Medulla oblongata (tissue), 1 donor: ENCODE data around the gene ZNF446.
"Not testable (repeated sequence)": the region's sequence is repeated elsewhere in the genome, so short reads cannot be mapped to it uniquely, and the experiment has no call there.

Source experiments
- DNase-seq: peaks from one replicate; pipeline ENCODE4 v3.0.0-alpha.2; 2015; ENCODE audit errors: extremely low spot score

Gene ZNF446

GRCh38 chr19:58475714-58476497, at the start of gene ZNF446:
TSS of gene ZNF446 (plus strand) at chr19:58476352. CDS start at chr19:58477219, 867 bp downstream.
- peak; percentile 98 for DNase-seq

GRCh38 chr19:58428617-58429016, 47.5 kb upstream of the ZNF446 start:
- no peak for DNase-seq

DNA sequence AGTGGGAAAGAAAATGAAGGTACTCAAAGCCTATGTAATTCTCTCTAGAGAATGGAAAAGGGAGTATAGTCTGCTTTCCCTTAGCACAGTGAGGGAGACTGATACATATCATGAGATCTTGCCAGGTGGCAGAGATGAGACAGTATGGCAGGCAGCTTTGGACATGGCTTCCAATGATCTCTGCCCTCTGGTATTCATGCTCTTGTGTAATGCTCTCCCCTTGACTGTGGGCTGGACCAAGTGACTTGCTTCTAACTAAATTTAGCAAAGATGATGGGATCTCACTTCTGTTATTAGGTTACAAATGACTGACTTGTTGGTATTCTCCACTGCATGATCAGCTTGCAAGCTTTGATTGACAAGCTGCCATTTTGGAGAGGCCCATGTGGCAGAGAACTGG, 46.4 kb upstream of the ZNF446 start:
- no peak for DNase-seq

DNA sequence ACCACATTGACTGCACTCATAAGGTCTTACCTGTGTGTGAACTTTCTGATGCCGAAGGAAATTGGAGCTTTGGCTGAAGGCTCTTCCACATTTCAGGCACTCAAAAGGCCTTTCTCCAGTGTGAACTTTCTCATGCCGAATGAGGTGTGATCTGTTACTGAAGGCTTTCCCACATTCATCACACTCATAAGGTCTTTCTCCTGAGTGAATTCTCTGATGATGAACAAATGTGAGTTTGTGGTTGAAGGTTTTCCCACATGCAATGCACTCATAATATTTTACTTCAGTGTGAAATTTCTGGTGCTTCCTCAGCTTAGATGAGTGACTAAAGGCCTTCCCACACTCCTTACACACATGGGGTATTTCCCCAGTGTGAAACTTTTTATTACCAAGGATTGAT, 41.9 kb upstream of the ZNF446 start:
- no peak for DNase-seq

GRCh38 chr19:58439576-58440554, 36.3 kb upstream of the ZNF446 start, which contains the start of gene ZNF132:
TSS of gene ZNF132 (minus strand) at chr19:58440153. CDS start at chr19:58439821, 332 bp downstream.
- DNase-seq = peak; percentile 100

DNA sequence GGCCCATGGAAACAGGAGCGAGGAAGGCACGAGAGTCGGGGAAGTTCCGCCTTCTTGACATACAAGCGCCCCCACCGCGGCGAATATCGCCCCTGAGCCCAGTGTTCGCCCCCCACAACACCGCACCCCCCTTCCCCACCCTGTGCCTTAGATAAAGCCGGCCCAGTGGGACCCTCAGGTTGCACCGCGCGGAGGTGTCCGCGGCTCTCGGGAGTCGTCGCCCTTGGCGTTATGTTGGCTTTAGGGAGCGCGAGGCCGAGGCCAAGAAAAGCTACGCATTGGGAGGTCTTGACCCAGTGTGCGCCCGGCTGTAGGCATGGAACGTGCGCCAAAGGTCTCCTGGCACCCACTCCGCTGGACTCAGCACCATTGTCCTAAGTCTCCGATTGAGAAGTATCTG, 35.6 kb upstream of the ZNF446 start:
- no peak for DNase-seq

DNA sequence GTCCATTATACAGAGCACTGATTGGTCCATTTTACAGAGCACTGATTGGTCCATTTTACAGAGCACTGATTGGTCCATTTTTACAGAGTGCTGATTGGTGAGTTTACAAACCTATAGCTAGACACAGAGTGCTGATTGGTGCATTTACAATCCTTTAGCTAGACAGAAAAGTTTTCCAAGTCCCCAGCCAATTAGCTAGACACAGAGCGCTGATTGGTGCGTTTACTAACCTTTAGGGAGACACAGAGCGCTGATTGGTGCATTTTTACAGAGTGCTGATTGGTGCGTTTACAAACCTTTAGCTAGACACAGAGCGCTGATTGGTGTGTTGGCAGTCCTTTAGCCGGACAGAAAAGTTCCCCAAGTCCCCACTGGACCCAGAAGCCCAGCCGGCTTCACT, 33.2 kb upstream of the ZNF446 start:
- not testable (repeated sequence) for DNase-seq

GRCh38 chr19:58448860-58449259, 27.3 kb upstream of the ZNF446 start:
- not testable (repeated sequence) for DNase-seq

DNA sequence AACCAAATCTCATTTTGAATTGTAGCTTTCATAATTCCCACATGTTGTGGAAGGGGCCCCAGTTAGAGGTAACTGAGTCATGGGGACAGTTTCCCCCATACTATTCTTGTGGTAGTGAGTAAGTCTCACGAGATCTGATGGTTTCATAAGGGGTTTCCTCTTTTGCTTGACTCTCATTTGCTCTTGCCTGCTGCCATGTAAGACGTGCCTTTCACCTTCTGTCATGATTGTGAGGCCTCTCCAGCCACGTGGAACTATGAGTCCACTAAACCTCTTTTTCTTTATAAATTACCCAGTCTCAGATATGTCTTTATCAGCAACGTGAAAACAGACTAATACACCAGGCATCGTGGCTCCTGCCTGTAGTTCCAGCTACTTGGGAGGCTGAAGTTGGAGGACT, 26.2 kb upstream of the ZNF446 start:
- DNase-seq = not testable (repeated sequence)

DNA sequence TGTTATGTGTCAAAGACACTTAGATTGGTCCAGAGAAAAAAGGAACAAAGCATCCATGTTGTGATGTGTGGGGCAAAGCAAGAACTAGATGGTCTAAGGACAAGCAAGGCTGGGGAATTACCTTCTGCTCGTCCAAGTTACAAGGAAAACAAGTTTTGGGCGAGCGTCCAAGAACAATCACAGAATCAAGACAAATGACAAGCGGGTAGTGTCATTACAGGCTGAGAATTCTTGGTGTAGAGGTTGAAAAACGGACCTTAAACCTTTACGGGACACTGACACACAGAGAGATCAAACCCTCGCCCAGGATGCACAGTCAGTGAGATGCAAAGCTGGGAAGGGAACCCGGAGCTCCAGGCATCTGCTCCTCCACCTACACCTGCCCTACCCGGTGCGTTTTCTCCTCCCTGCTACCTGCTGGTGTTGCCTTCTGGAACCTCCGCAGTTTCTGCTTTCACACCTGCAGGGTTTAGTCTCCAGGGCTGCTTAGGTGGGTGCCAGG, 25.2 kb upstream of the ZNF446 start:
- DNase-seq = peak; percentile 17

DNA sequence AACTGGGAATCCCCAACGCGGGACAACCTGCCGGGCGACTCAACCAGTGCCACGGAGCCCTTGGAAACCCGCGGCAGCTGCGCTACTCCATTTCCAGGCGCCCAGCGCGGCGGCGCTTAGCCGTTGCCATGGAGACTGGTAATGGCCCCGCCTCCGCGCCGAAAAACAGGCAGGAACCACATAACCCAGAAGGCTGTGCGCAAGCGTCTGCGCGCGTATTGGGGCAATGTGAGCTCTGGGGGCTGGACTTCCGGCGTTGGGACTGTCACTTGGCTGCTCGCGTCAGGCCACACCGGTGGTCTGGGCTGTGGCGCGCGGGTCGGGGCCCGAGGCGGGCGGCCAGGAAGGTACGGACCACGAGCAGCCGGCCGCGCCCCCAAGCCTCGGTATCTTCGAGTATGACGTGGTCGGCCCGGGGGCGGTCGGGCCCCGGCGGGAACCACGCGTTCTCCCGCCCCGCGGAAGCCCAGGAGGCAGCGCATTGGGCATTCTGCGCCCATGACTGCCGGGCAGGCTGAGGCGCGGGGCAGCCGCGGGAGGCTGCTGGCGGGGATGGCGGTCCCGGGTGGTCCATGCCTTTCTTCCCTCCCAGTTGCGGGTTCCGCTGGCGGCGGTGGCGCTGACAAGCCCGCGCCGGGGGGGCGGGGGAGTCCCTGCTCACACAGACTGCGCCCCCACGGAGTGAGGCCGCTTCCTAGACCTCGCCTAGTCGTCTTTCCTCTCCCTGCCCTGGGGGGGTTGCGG, 24.6 kb upstream of the ZNF446 start, which contains the start of gene ZNF324B:
ZNF324B (plus strand) TSS at position 265 of the 744 bp plus-strand sequence. CDS start 2,080 bp downstream, outside the sequence.
- DNase-seq = peak; percentile 98

- no peak for DNase-seq
Observed at GRCh38 chr19:58453743-58454142, 22.4 kb upstream of the ZNF446 start.

DNA sequence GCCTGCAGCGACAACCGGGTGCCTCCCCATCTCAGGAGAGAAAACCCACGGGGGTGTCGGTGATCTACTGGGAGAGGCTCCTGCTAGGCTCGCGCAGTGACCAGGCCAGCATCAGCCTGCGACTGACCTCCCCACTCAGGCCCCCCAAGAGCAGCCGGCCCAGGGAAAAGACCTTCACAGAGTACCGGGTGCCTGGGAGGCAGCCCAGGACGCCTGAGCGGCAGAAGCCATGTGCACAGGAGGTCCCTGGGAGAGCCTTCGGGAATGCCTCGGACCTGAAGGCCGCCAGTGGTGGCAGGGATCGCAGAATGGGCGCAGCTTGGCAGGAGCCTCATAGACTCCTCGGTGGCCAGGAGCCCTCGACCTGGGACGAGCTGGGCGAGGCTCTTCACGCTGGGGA, 20.8 kb upstream of the ZNF446 start:
- DNase-seq = no peak

- DNase-seq = no peak
Observed at GRCh38 chr19:58456111-58456510, 20.0 kb upstream of the ZNF446 start.

DNA sequence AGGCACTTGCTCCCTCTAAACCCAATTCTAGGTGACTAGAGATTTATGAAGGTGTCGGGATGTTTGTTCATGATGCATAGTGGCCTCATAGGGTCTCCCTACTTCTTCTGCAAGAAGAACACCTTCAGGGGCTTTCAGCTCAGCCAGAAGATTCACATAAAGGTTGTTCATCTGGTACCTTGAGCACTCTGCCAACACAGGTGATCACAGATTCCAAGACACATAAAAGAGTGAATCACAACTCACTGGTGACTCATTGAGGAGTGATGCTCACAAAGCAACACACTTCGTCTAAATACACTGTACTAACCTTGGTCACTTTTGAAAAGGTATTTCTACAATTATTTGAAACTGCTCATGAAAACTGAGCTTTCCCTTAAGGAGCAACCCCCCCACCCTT, 16.1 kb upstream of the ZNF446 start:
- no peak for DNase-seq

- no peak for DNase-seq
Observed at GRCh38 chr19:58466089-58466759, 9.9 kb upstream of the ZNF446 start.

DNA sequence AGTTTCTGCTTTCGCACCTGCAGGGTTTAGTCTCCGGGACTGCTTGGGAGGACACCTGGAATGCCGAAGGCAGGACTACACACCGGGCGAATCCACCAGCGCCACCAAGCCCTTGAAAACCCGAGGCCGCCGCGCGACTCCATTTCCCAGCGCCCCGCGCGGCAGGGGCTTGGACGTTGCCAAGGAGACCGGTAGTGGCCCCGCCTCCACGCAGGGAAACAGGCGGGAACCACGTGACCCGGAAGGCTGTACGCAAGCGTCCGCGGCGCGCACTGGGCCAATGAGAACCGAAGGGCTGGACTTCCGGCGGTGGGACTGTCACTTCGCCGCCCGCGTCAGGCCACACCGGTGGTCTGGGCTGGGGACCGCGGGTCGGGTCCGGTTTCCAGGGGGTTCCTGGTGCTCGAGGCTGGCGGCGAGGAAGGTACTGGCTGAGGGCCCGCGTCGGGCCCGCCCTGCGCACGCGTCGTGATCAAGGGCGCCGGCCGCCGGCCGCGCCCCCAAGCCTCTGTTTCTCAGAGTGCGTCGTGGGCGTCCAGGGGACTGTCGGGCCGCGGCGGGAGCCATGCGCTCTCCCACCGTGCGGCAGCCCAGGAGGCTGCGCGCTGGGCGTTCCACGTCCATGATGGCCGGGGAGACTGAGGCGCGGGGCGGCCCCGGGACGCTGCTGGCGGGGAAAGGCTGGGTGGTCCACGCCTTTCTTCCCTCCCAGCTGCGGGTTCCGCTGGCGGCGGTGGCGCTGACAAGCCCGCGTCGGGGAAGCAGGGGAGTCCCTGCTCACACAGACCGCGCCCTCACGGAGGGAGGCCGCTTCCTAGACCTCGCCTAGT, 9.2 kb upstream of the ZNF446 start, which contains the start of gene ZNF324:
ZNF324 (plus strand) TSS at position 321 of the 830 bp plus-strand sequence. CDS start 2,106 bp downstream, outside the sequence.
- DNase-seq = peak; percentile 99

DNA sequence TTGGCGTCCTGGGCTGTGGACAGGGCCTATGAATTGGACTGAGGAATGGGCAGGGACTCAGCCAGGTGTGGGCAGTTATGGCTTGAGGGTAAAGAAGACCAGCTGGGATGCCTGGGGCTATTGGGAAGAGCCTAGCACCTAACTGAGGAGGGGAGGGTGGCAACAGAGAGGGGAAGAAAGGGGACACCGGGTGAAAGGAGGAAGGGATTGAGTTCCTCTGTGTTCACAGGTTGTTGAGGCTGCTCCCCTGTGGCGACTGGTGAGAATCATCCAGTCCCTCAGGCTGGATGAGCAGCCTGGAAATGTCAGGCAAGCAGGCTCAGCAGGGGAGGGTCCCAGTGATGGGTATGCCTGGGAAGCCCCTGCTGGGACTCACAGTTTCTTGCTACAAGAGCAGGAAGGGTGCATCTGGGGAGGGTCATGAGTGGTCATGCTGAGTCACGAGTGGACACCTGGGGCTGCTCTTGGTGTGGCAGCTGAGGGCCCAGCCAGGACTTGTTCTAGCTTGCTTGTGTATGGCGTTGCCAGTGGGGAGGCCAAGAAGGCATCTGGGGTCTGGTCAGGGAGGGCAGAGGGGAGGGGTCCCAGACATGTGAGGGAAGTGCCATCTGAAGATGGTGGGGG, 7.8 kb upstream of the ZNF446 start:
- no peak for DNase-seq
